ENCODE results near the gene SERPINB8.

SERPINB8 gene

DNA sequence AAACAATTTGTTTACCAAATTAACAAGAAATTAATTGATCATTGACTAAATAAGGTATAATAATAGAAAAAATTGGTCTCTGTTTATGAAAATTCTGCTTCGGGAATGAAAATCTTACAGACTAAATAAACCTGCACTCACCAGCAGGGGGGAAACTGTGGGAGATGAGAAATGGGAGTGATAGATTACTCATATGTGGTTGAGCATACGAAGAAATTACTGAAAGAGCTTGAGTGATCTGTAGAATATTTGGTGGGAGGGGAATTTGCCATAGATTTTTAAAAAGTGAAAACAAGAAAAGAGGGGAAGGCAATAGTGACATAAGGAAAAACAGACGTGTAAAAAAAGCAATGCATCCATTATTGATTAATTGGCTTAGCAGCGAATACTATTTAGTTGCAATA is 18.6 kb upstream of the SERPINB8 start:
- H3K4me3 ChIP-seq (replicated peaks; ENCODE audit: low read depth, low read length): no peak overlapping the region
- DNase-seq (ENCODE audit: extremely low read depth, low read depth): no peak
- TF ChIP-seq, protein P1, sequence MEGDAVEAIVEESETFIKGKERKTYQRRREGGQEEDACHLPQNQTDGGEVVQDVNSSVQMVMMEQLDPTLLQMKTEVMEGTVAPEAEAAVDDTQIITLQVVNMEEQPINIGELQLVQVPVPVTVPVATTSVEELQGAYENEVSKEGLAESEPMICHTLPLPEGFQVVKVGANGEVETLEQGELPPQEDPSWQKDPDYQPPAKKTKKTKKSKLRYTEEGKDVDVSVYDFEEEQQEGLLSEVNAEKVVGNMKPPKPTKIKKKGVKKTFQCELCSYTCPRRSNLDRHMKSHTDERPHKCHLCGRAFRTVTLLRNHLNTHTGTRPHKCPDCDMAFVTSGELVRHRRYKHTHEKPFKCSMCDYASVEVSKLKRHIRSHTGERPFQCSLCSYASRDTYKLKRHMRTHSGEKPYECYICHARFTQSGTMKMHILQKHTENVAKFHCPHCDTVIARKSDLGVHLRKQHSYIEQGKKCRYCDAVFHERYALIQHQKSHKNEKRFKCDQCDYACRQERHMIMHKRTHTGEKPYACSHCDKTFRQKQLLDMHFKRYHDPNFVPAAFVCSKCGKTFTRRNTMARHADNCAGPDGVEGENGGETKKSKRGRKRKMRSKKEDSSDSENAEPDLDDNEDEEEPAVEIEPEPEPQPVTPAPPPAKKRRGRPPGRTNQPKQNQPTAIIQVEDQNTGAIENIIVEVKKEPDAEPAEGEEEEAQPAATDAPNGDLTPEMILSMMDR (IDR thresholded peaks at IDR 0.05; ENCODE audit: low read depth, low read length, missing control alignments): peak; percentile 25

DNA sequence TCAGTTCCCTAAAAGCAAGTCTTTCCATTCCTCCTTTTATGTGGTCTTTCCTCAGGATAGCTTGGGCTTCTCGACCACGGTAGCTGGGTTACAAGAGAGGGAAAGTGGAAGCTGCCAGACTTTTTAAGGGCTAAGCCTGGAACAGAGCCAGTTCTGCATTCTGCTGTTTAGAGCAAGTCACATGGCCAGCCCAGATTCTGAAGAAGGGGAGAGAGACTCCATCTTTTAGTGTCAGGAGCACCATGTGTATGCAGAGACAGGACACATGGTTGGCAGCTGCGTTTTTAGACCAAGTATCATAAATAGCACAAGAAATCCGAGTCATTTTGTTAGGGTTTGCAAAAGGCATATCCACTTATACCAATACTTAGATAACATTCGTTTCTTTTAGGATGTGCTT is 16.1 kb upstream of the SERPINB8 start:
- TF ChIP-seq, protein P1 (IDR thresholded peaks at IDR 0.05; ENCODE audit: low read depth, low read length, missing control alignments): no peak
- H3K4me3 ChIP-seq (replicated peaks; ENCODE audit: low read depth, low read length): no peak overlapping the region
- DNase-seq (ENCODE audit: extremely low read depth, low read depth): peak; percentile 59

DNA sequence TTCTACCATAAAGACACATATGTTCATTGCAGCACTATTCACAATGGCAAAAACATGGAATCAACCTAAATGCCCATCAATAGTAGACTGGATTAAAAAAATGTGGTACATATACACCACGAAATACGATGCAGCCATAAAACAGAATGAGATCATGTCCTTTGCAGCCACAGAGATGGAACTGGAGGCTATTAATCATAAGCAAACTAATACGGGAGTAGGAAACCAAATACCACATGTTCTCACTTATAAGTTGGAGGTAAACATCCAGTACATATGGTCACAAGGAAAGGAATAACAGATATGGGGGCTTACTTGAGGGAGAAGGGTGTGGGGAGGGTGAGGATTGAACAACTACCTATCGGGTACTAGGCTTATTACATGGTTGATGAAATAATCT is 13.1 kb upstream of the SERPINB8 start:
- DNase-seq (ENCODE audit: extremely low read depth, low read depth): peak; percentile 83
- TF ChIP-seq, protein P1 (IDR thresholded peaks at IDR 0.05; ENCODE audit: low read depth, low read length, missing control alignments): no peak
- H3K4me3 ChIP-seq (replicated peaks; ENCODE audit: low read depth, low read length): no peak overlapping the region

DNA sequence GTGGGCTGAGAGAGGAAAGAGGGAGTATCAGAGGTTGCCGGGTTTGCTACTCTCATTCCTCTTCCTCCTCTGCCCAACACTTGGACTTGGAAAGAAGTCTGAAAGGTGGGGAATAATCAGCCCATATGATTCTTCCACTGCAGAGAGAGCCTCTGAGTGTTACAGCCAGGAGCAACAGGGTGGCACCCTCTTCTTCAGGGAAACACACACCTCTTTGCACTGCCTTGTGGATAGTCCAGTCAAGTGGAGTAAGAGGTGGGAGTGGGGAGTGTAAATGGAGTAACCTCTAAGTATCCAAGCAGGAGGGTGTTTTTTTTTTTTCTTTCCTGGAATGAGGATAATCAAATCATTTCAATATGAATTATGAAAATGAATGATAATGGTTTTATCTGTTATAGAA is 9.0 kb upstream of the SERPINB8 start:
- DNase-seq (ENCODE audit: extremely low read depth, low read depth): no peak
- no peak overlapping the region for H3K4me3 ChIP-seq (replicated peaks; ENCODE audit: low read depth, low read length)
- TF ChIP-seq, protein P1 (IDR thresholded peaks at IDR 0.05; ENCODE audit: low read depth, low read length, missing control alignments): no peak

DNA sequence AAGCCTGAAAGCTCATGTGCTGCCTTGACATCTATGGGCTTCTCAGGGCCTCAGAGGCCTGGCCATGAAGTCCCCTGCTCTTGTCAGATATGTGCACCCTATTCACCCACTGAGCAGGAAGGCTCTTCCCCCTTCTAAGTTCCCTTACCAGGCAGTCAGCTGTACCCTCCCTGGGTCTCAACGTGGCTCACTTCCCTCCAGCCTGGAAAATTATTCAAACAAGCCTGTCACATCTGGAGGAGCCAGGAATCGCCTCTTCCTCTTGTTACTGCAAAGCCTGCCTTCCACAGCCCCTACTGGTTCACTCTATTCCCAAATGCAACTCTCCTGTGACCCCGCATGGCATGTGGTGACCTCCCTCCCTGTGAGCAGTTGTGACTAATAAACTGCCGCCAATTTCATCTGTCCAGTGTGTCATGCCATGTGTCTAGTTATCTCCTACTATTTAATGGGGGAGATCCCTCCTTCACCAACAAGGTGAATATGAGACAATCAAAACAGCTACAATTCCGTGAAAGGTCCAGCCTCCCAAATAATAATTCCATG is 8.4 kb upstream of the SERPINB8 start:
- no peak for DNase-seq (ENCODE audit: extremely low read depth, low read depth)
- H3K4me3 ChIP-seq (replicated peaks; ENCODE audit: low read depth, low read length): no peak overlapping the region
- TF ChIP-seq, protein P1 (IDR thresholded peaks at IDR 0.05; ENCODE audit: low read depth, low read length, missing control alignments): no peak

DNA sequence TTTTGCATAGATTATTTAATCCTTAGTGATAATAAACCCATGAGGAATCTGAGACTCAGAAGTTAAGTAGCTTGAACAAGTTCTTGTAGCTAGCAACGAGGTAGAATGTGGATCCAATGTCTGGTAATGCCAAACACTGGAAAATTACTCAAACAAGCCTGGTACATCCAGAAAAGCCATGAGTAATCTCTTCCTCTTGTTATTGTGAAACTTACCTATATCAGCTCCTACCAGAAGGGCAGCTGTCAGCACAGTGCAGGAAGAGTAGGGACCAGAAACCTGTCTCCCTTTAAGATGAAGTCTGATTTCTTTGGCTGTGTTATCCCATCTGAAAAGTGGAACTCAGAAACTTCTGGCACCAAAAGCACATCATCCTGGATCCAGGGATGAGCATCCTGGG is 7.7 kb upstream of the SERPINB8 start:
- TF ChIP-seq, protein P1 (IDR thresholded peaks at IDR 0.05; ENCODE audit: low read depth, low read length, missing control alignments): no peak
- no peak for DNase-seq (ENCODE audit: extremely low read depth, low read depth)
- no peak overlapping the region for H3K4me3 ChIP-seq (replicated peaks; ENCODE audit: low read depth, low read length)
